MM.1S (cell line): ENCODE results near the gene AK8.
"Not testable (repeated sequence)": the region's sequence is repeated elsewhere in the genome, so short reads cannot be mapped to it uniquely, and the experiment has no call there.

Experiments
- EZH2 ChIP-seq: fragments of 300-600 bp; sonication (generic); optimal IDR thresholded peaks from 2 replicates; pipeline ENCODE3; 2017; ENCODE audit warnings: low read depth, mild to moderate bottlenecking, antibody characterized with exemption, low read length, mixed read lengths
- EZH2phosphoT487 ChIP-seq: fragments of 300-600 bp; sonication (generic); IDR thresholded peaks from 2 replicates; pipeline ENCODE4 v1.6.1; 2018; ENCODE audit warnings: antibody characterized with exemption, low read length
- TF ChIP-seq, protein P1 (sequence below): fragments of 300-600 bp; sonication (generic); IDR thresholded peaks from 2 replicates; pipeline ENCODE4 v1.5.1; 2016; ENCODE audit warnings: antibody characterized with exemption, low read length, mixed read lengths

DNA sequence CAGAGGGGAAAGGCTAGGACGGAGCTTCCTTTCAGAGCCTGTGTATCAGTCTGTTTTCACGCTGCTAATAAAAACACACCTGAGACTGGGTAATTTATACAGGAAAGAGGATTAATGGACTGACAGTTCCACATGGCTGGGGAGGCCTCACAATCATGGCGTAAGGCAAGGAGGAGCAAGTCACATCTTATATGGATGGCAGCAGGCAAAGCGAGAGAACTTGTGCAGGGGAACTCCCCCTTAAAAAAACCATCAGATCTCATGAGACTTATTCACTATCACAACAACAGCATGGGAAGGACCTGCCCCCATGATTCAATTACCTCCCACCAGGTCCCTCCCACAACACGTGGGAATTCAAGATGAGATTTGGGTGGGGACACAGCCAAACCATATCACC lies 106.3 kb downstream of the AK8 start:
- TF ChIP-seq EZH2, EZH2phosphoT487: not testable (repeated sequence)
- TF ChIP-seq, protein P1, sequence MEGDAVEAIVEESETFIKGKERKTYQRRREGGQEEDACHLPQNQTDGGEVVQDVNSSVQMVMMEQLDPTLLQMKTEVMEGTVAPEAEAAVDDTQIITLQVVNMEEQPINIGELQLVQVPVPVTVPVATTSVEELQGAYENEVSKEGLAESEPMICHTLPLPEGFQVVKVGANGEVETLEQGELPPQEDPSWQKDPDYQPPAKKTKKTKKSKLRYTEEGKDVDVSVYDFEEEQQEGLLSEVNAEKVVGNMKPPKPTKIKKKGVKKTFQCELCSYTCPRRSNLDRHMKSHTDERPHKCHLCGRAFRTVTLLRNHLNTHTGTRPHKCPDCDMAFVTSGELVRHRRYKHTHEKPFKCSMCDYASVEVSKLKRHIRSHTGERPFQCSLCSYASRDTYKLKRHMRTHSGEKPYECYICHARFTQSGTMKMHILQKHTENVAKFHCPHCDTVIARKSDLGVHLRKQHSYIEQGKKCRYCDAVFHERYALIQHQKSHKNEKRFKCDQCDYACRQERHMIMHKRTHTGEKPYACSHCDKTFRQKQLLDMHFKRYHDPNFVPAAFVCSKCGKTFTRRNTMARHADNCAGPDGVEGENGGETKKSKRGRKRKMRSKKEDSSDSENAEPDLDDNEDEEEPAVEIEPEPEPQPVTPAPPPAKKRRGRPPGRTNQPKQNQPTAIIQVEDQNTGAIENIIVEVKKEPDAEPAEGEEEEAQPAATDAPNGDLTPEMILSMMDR = not testable (repeated sequence)
